GM18505 (cell line): ENCODE data around the gene FPR1.

Experiments
- ATAC-seq: cut with Tn5 transposase; IDR thresholded peaks from one replicate; pipeline ENCODE4 v1.9.1; 2021; ENCODE audit not compliant: unreplicated experiment
- POLR2A ChIP-seq: IDR thresholded peaks from 4 replicates; pipeline ENCODE4 v1.6.1; 2011; ENCODE audit warnings: borderline replicate concordance; ENCODE audit not compliant: insufficient read depth, insufficient read length; ENCODE audit errors: extremely low read depth

The FPR1 gene

GRCh38 chr19:51697169-51697776 lies 54.4 kb downstream of the FPR1 start:
- ATAC-seq, result no peak
- no peak for TF ChIP-seq POLR2A

- ATAC-seq, result no peak
- TF ChIP-seq POLR2A, result no peak
Observed at GRCh38 chr19:51696606-51697005, 55.1 kb downstream of the FPR1 start.
